Common myeloid progenitor, CD34-positive (primary cell): Measurements from ENCODE around the gene MTMR3.

Source experiments
- CTCF ChIA-PET: fragments of 350-600 bp; sonication (Branson Sonifier 250); formaldehyde crosslinking; loops from one replicate; lab custom pipeline; 2021; ENCODE audit warnings: antibody characterized with exemption; lab: Charles Lee
- POLR2A ChIA-PET: fragments of 350-600 bp; sonication (Branson Sonifier 250); formaldehyde crosslinking; loops from one replicate; lab custom pipeline; 2021; ENCODE audit warnings: antibody characterized with exemption; lab: Charles Lee
- DNase-seq, 3 donors: peaks; one replicate each; pipeline versions ENCODE4 v3.0.0 to v3.0.0-alpha.2; 2013
- H3K27ac ChIP-seq, 2 experiments: 1 replicate in 1 of 2; 2 replicates in 1 of 2; pipeline ENCODE4 v1.7.0; 2013; ENCODE audit warnings: inconsistent platforms in 2 of 2, low read length in 2 of 2, mild to moderate bottlenecking in 2 of 2, low read depth in 1 of 2, moderate library complexity in 1 of 2; ENCODE audit not compliant: severe bottlenecking in 2 of 2, insufficient read depth in 1 of 2, poor library complexity in 1 of 2
- H3K27me3 ChIP-seq, 5 experiments: replicated peaks in 2 of 5; 1 replicate in 3 of 5; 2 replicates in 2 of 5; pipeline versions ENCODE4 v1.6.1 to v1.7.0; 2013; ENCODE audit warnings: low read length in 4 of 5, mild to moderate bottlenecking in 2 of 5, moderate library complexity in 2 of 5, inconsistent platforms in 1 of 5; ENCODE audit not compliant: insufficient read depth in 5 of 5, control insufficient read depth in 4 of 5
- H3K36me3 ChIP-seq, 4 experiments: 1 replicate in 2 of 4; 2 replicates in 2 of 4; pipeline versions ENCODE4 v1.6.1 to v1.7.0; 2013; ENCODE audit warnings: low read length in 3 of 4, control low read depth in 1 of 4, mild to moderate bottlenecking in 1 of 4; ENCODE audit not compliant: control insufficient read depth in 4 of 4, insufficient read depth in 4 of 4
- H3K4me1 ChIP-seq, 4 experiments: 1 replicate in 3 of 4; 2 replicates in 1 of 4; pipeline versions ENCODE4 v1.6.1 to v1.7.1; 2013; ENCODE audit warnings: low read length in 3 of 4, mild to moderate bottlenecking in 3 of 4, control low read depth in 1 of 4, inconsistent platforms in 1 of 4, moderate library complexity in 1 of 4; ENCODE audit not compliant: control insufficient read depth in 4 of 4, insufficient read depth in 4 of 4; ENCODE audit errors: control extremely low read depth in 1 of 4
- H3K4me3 ChIP-seq, 7 experiments: 1 replicate in 4 of 7; 2 replicates in 3 of 7; pipeline versions ENCODE4 v1.5.1 to v1.7.0; 2013; ENCODE audit warnings: mild to moderate bottlenecking in 7 of 7, low read length in 6 of 7, moderate library complexity in 6 of 7, inconsistent platforms in 2 of 7, low read depth in 2 of 7, control low read depth in 1 of 7; ENCODE audit not compliant: insufficient read depth in 4 of 7, control insufficient read depth in 1 of 7; ENCODE audit errors: extremely low read depth in 1 of 7
- H3K9me3 ChIP-seq, 5 experiments: 1 replicate in 4 of 5; 2 replicates in 1 of 5; pipeline versions ENCODE4 v1.6.1 to v1.7.1; 2013; ENCODE audit warnings: low read length in 4 of 5, mild to moderate bottlenecking in 2 of 5, inconsistent platforms in 1 of 5, low read depth in 1 of 5, moderate library complexity in 1 of 5; ENCODE audit not compliant: control insufficient read depth in 4 of 5, insufficient read depth in 2 of 5; ENCODE audit errors: control extremely low read depth in 1 of 5
- WGBS: methylation state at CpG from one replicate; pipeline ENCODE4 v1.1.5; 2013; ENCODE audit not compliant: insufficient coverage; 5-methylcytosine and 5-hydroxymethylcytosine counted together

The MTMR3 gene

DNA sequence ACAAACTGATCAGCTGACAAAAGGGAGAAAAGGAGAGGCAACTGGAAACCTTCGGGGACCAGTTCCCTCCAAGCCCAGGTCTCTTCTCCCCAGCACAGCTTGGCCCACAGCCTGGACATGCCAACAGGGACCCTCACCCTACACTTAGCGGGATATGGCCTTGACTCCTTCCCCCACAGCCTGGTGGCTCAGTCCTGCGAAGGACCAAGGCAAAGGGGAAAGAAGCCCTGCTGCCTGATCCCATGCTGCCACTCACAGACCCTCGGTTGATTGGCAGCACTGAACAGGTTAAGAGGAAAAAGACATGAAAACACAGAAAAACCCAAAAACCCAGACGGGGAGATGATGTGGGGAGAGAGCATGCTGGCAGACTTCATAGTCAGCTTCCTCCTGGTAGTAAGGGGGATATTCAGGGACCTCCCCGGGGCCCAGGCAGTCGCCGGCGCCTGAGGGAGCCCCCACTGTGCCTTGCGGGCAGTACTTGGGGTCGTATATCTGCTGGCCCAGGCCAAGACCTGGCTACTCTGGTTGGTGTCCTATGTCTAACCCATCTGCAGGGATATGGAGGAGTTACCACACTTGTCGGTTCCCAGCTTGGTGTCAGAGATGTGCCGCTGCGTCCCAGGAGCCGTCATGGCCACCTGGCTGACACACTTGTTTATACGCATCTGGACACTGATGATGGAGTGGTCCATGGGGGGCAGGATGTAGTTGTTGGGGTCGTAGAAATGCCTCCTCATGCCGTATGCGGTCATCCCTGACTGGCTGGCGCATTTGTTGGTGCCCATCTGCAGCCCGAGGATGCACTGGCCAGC is 163.1 kb downstream of the MTMR3 start:
- WGBS: 95% methylated on average over 19 of the region's 21 CpGs
- H3K4me3 ChIP-seq: no peak overlapping the region
- H3K9me3 ChIP-seq: no peaks in the 10 kb centered on the region
- no peaks in the 10 kb centered on the region for H3K27me3 ChIP-seq
- ChIA-PET POLR2A (no interaction called here), CTCF (interaction anchor here (0.6 to 1.5 kb wide), 3 partner anchors 9 to 210 kb away, joined by 3 to 4 read pairs (median 3); no protein-coding TSS in a partner anchor)
- no peaks in the 10 kb centered on the region for H3K36me3 ChIP-seq
- H3K4me1 ChIP-seq: peaks cover 0 to 3% (median 1%) of the 10 kb centered on the region in 4 experiments
- H3K27ac ChIP-seq: no peak overlapping the region
- DNase-seq: no peak

DNA sequence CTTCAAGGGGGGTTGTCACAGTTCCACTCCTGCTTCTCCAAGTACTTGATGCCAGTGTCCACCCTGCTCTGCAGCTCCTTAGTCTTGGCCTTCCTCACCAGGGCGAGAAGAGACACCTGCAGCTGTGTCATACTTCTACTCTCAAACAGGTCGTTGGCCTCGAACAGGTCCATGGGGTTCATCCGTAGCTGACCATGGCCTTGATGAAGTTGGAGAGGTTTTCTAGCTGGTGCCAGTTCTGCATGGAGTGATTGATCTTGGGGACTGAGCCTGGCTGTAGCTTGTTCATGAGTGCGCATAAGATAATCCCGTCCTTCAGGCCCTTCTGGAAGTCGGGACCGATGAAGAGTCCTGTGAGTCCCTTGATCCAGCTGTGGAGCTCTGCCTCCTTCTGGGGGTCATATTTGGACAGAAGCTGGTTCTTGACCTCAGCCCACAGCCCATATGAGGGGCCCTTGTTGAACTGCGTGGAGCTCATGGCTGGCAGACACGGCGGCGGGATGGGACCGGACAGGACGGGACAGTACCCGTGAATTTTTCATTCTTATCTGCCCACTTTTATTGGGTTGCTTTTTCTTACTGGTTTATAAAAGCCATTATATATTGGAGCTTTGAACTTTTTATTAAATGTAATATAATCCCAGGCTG is 163.9 kb downstream of the MTMR3 start:
- CTCF ChIA-PET: interaction anchor here (1.5 to 1.9 kb wide), 2 partner anchors 12 to 29 kb away, joined by 4 read pairs; no protein-coding TSS in a partner anchor
- no peak overlapping the region for H3K4me3 ChIP-seq
- H3K36me3 ChIP-seq: no peaks in the 10 kb centered on the region
- H3K4me1 ChIP-seq: peaks cover 0 to 3% (median 1%) of the 10 kb centered on the region in 4 experiments
- H3K27me3 ChIP-seq: no peaks in the 10 kb centered on the region
- no peak overlapping the region for H3K27ac ChIP-seq
- DNase-seq: no peak
- H3K9me3 ChIP-seq: no peaks in the 10 kb centered on the region
- POLR2A ChIA-PET: interaction anchor here (0.6 to 0.7 kb wide), 2 partner anchors 307 to 1272 kb away, joined by 3 read pairs; no protein-coding TSS in a partner anchor
- WGBS: 97% methylated on average over 12 of the region's 15 CpGs

DNA sequence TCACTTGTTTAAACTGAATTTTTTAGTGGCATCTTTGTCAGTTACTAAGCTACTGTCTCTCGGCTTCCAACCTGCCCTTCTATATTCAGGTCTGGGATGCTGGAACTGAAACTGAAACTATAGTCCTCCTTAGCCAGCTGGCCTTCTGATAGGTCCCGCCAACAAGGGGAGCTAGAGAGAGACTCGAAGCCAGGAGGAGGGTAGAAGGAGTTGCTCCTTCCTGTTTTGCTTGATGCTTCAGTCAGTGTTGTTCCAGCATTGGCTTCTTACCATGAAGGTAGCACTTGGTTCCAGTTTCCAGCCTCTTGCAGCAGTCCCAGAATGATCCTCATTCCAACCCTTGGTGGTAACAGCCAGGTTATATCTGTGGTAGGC is 164.4 kb downstream of the MTMR3 start:
- ChIA-PET CTCF (interaction anchor here (1.5 to 1.9 kb wide), 2 partner anchors 12 to 30 kb away, joined by 4 read pairs; no protein-coding TSS in a partner anchor), POLR2A (interaction anchor here (0.6 to 0.7 kb wide), 2 partner anchors 307 to 1273 kb away, joined by 3 read pairs; no protein-coding TSS in a partner anchor)
- H3K27ac ChIP-seq: no peak overlapping the region
- no peaks in the 10 kb centered on the region for H3K9me3 ChIP-seq
- H3K4me3 ChIP-seq: no peak overlapping the region
- no peaks in the 10 kb centered on the region for H3K27me3 ChIP-seq
- peak; percentile 46 to 74 (median 73) for DNase-seq
- WGBS: 33% methylated on average over 3 of the region's 3 CpGs
- no peaks in the 10 kb centered on the region for H3K36me3 ChIP-seq
- peaks cover 0 to 3% (median 1%) of the 10 kb centered on the region in 4 experiments for H3K4me1 ChIP-seq

DNA sequence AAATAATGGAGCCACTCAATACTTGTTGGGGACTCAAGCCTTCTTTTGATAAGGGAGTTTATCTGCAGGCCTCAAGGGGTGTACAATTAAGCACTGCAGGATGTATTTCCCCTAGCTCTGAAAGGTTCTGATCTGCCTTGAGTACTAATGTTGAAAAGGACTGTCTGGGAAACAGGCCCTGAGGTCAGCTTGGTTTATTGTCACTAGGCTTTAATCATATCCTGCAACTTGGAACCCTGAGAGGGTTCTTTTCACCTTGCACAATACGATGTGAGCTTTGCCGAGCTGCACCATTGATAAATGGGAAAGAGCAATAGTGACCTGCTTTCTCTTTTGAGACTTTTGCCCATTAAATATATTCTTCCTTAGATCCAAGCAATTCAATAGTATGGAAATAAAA is 165.7 kb downstream of the MTMR3 start:
- Histone ChIP-seq H3K4me1 (peaks cover 0 to 3% (median 1%) of the 10 kb centered on the region in 4 experiments), H3K27me3 (no peaks in the 10 kb centered on the region), H3K9me3 (no peaks in the 10 kb centered on the region), H3K4me3 (no peak overlapping the region), H3K27ac (no peak overlapping the region), H3K36me3 (no peaks in the 10 kb centered on the region)
- CTCF ChIA-PET: interaction anchor here (1.9 kb wide), 1 partner anchor 14 kb away, joined by 4 read pairs; no protein-coding TSS in a partner anchor
- DNase-seq: no peak
- no CpG with 5 or more reads among the region's 2 CpGs for WGBS
- POLR2A ChIA-PET: no interaction called here

DNA sequence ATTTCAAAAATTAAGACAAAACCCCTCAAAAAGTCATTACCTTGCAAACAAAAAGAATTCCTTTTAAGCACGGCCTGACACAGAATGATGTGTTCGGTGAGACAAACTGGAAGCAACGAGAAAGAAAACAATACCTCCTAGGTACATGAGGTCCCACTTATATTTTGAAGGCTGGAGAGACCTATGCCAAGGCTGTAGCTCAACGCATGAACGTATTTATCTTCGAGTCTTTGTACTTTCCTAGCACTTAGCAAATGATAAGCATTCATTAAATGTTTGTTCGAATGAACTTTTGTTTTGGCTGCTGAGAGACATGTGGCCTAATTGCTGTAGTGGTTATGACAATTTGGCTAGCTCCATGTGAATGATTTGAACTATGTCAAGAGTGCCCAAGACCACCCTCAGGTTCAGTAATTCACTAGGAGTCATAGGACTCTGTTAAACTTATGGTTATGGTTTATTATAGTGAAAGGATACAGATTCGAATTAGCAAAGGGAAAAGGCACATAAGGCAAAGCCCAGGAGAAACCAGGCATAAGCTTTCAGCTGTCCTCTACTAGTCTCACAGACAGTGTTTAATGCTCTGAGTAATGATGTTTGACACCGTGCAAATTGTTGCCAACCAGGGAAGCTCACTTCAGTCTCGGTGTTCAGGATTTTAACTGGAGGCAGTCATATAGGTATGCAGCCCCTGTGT is 171.2 kb downstream of the MTMR3 start:
- CTCF ChIA-PET: interaction anchor here (0.9 to 1.2 kb wide), 2 partner anchors 9 to 50 kb away, joined by 3 read pairs; no protein-coding TSS in a partner anchor
- H3K4me1 ChIP-seq: no peaks in the 10 kb centered on the region
- peaks cover 0 to 9% (median 4%) of the 10 kb centered on the region in 5 experiments for H3K9me3 ChIP-seq
- H3K27ac ChIP-seq: no peak overlapping the region
- H3K27me3 ChIP-seq: peaks cover 0 to 2% (median 0%) of the 10 kb centered on the region in 5 experiments
- no peak overlapping the region for H3K4me3 ChIP-seq
- over 99% methylated on average over 9 of the region's 10 CpGs for WGBS
- H3K36me3 ChIP-seq: no peaks in the 10 kb centered on the region
- POLR2A ChIA-PET: no interaction called here
- DNase-seq: no peak

DNA sequence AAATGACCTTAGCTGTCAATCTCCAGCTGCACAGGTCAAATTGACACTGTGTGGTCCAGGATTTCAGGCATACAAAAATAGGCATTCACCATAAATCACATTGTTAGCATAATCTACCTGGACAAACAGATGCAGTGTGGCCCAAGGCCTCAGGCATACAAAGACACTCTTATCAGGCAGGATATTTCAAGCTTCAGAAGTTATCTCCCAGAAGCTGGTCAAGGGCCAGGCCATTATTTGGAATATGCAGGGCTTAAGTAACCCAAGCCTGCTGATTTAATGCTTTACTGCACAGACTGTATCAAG is 171.7 kb downstream of the MTMR3 start:
- no peak overlapping the region for H3K4me3 ChIP-seq
- no peaks in the 10 kb centered on the region for H3K4me1 ChIP-seq
- no peak overlapping the region for H3K27ac ChIP-seq
- POLR2A ChIA-PET: no interaction called here
- H3K9me3 ChIP-seq: peaks cover 0 to 9% (median 4%) of the 10 kb centered on the region in 5 experiments
- CTCF ChIA-PET: interaction anchor here (0.7 to 1.2 kb wide), 3 partner anchors 10 to 51 kb away, joined by 3 read pairs; no protein-coding TSS in a partner anchor
- DNase-seq: no peak
- H3K36me3 ChIP-seq: no peaks in the 10 kb centered on the region
- peaks cover 0 to 2% (median 0%) of the 10 kb centered on the region in 5 experiments for H3K27me3 ChIP-seq
